Spleen (tissue), 7 donors: ENCODE data around the gene PLSCR5.

Experiments
- POLR2A ChIP-seq, 3 donors: fragments of 450-650 bp; IDR thresholded peaks; one replicate each; pipeline ENCODE4 v1.5.1; 2017; ENCODE audit warnings: antibody characterized with exemption in 3 of 3, mild to moderate bottlenecking in 1 of 3
- POLR2AphosphoS5 ChIP-seq, 3 donors: sonication (generic); formaldehyde crosslinking; IDR thresholded peaks; one replicate each; pipeline ENCODE4 v1.5.1; 2017; ENCODE audit warnings: antibody characterized with exemption in 3 of 3
- TF ChIP-seq, protein P1 (sequence below), 11 experiments: fragments of 200-600 bp in 7 of 11; fragments of 450-650 bp in 4 of 11; sonication (generic) in 4 of 11; IDR thresholded peaks in 8 of 11; conservative IDR thresholded peaks in 3 of 11; 1 replicate in 7 of 11; 2 replicates in 4 of 11; pipeline versions ENCODE4 v1.4.0 to v1.8.0; 2016 to 2021; ENCODE audit warnings: antibody characterized with exemption in 11 of 11, inconsistent platforms in 4 of 11, mild to moderate bottlenecking in 1 of 11
- donor health status: DM: no; HTN: no; CAD: no; lungs with moderate emphysema.
- donor health status: DM: no; HTN: no; CAD: no.
- donor health status: DM: no; HTN: no; CAD: no.

- TF ChIP-seq, protein P1, sequence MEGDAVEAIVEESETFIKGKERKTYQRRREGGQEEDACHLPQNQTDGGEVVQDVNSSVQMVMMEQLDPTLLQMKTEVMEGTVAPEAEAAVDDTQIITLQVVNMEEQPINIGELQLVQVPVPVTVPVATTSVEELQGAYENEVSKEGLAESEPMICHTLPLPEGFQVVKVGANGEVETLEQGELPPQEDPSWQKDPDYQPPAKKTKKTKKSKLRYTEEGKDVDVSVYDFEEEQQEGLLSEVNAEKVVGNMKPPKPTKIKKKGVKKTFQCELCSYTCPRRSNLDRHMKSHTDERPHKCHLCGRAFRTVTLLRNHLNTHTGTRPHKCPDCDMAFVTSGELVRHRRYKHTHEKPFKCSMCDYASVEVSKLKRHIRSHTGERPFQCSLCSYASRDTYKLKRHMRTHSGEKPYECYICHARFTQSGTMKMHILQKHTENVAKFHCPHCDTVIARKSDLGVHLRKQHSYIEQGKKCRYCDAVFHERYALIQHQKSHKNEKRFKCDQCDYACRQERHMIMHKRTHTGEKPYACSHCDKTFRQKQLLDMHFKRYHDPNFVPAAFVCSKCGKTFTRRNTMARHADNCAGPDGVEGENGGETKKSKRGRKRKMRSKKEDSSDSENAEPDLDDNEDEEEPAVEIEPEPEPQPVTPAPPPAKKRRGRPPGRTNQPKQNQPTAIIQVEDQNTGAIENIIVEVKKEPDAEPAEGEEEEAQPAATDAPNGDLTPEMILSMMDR (IDR thresholded peaks at IDR 0.05 in 8 of 11, conservative IDR thresholded peaks at IDR 0.05 in 3 of 11), result no peak
- TF ChIP-seq POLR2AphosphoS5 (IDR thresholded peaks at IDR 0.05), result peak in 1 of 3 donors; percentile 21
- TF ChIP-seq POLR2A (IDR thresholded peaks at IDR 0.05), result no peak
Measured at GRCh38 chr3:146543461-146544001, 61.6 kb downstream of the PLSCR5 start.
